ENCODE results near the gene GPR132. TPM values are rescaled to one million over a fixed set of nuclear protein-coding genes. Genes with fewer than 3 reads are reported as not detected.

The GPR132 gene
- total and polyA plus RNA-seq, 2 of the 13 experiments (the other 11 are each of a cell fraction or from before 2014, with no cell fraction given): not detected

GRCh38 chr14:105026033-105026785 is 39.0 kb downstream of the GPR132 start (continued):
- TF ChIP-seq ZNF598 (CRISPR knock-in tag; IDR thresholded peaks at IDR 0.05; ENCODE audit: borderline replicate concordance) (no peak), ZNF572 (CRISPR knock-in tag; IDR thresholded peaks at IDR 0.05) (no peak), ZNF605 (CRISPR knock-in tag; IDR thresholded peaks at IDR 0.05) (no peak)

- 86% methylated on average over 6 of the region's 6 CpGs for WGBS (ENCODE audit: low lambda C conversion rate)
- no peak for ATAC-seq
- intact Hi-C loops (cut with micrococcal nuclease; ENCODE audit: unreplicated experiment): no loop called here
These were observed 39.8 kb downstream of the GPR132 start for GRCh38 chr14:105025429-105025828.

More at GRCh38 chr14:105025429-105025828, 39.8 kb downstream of the GPR132 start:
- Histone ChIP-seq H3K4me2 (ENCODE audit: low read depth, low read length) (no peak overlapping the region), H2AFZ (ENCODE audit: low read length) (no peak overlapping the region), H3K9ac (ENCODE audit: insufficient read depth, low read depth, low read length) (no peak overlapping the region), H3K4me3 (replicated peaks in 1 of 3; ENCODE audit: insufficient read depth in 1 of 3, low read depth in 2 of 3, low read length in 3 of 3) (no peak overlapping the region), H4K20me1 (ENCODE audit: insufficient read depth, low read length) (no peaks in the 10 kb centered on the region), H3K27me3 (ENCODE audit: control insufficient read depth in 1 of 2, insufficient read depth in 2 of 2, low read length in 2 of 2) (peaks cover 0 to 10% of the 10 kb centered on the region in 2 experiments; a peak in 3 of 5 replicates), H3K27ac (ENCODE audit: extremely low read length, insufficient read depth, low read length) (no peak overlapping the region), H3K9me3 (ENCODE audit: low read length) (no peaks in the 10 kb centered on the region), H3K4me1 (ENCODE audit: insufficient read depth, low read length) (peaks cover 23% of the 10 kb centered on the region), H3K36me3 (replicated peaks in 1 of 2; ENCODE audit: control insufficient read depth in 1 of 2, insufficient read depth in 2 of 2, low read length in 2 of 2) (no peaks in the 10 kb centered on the region), H3K79me2 (ENCODE audit: insufficient read depth, low read length) (peaks cover 4% of the 10 kb centered on the region)
- TF ChIP-seq ZSCAN21 (CRISPR knock-in tag; IDR thresholded peaks at IDR 0.05; ENCODE audit: borderline replicate concordance) (no peak), RFXANK (CRISPR knock-in tag; IDR thresholded peaks at IDR 0.05) (no peak), ZNF251 (CRISPR knock-in tag; IDR thresholded peaks at IDR 0.05) (no peak), RARA (CRISPR knock-in tag; IDR thresholded peaks at IDR 0.05) (no peak), ZNF382 (CRISPR knock-in tag; IDR thresholded peaks at IDR 0.05; ENCODE audit: borderline replicate concordance) (no peak), ZBED4 (CRISPR knock-in tag; IDR thresholded peaks at IDR 0.05; ENCODE audit: borderline replicate concordance) (no peak)
- no TSS peak for BruUV-seq (replicated peaks)
- ChIA-PET POLR2A (no interaction called here), CTCF (ENCODE audit: low intra/inter-chr PET ratio, low total read pairs) (no interaction called here)
- in situ Hi-C loops (cut with HindIII; ENCODE audit: extremely low pct_ligation_motif_present, low pct_unique_long_range_greater_than_20kb): no loop called here
- no peak for DNase-seq (ENCODE audit: low spot score)
- no peak for FAIRE-seq

All from HepG2 (cell line).